Transverse colon (tissue), 4 donors: ENCODE measurements around the gene RPS19BP1. TPM values are rescaled to one million over a fixed set of nuclear protein-coding genes. Genes with fewer than 3 reads are reported as not detected.

Experiments
- DNase-seq: peaks from one replicate; pipeline ENCODE4 v3.0.0-alpha.2; 2019
- H3K27ac ChIP-seq, 4 donors: fragments of 200-600 bp; sonication (generic); 2 replicates each; pipeline ENCODE4 v1.5.1; 2016 to 2018; ENCODE audit warnings: inconsistent platforms in 4 of 4
- H3K27me3 ChIP-seq: fragments of 200-600 bp; sonication (generic); 2 replicates; pipeline ENCODE4 v1.5.1; 2017; ENCODE audit warnings: inconsistent platforms
- H3K36me3 ChIP-seq, 4 donors: fragments of 200-600 bp; sonication (generic); 2 replicates each; pipeline ENCODE4 v1.5.1; 2017 to 2019; ENCODE audit warnings: inconsistent platforms in 4 of 4
- H3K4me1 ChIP-seq, 4 donors: fragments of 200-600 bp; sonication (generic); 2 replicates each; pipeline ENCODE4 v1.5.1; 2017 to 2020; ENCODE audit warnings: inconsistent platforms in 4 of 4
- H3K4me3 ChIP-seq, 4 donors: fragments of 200-600 bp; sonication (generic); 1 replicate in 1 of 4; 2 replicates in 3 of 4; pipeline versions ENCODE4 v1.5.1 to v1.6.1; 2017 to 2019; ENCODE audit warnings: inconsistent platforms in 4 of 4
- H3K9me3 ChIP-seq, 2 donors: fragments of 200-600 bp; sonication (generic); 2 replicates each; pipeline ENCODE4 v1.5.1; 2017 to 2019; ENCODE audit warnings: inconsistent platforms in 2 of 2
- CTCF ChIP-seq, 5 experiments: fragments of 200-600 bp in 3 of 5; fragments of 450-650 bp in 2 of 5; sonication (generic) in 3 of 5; IDR thresholded peaks; 1 replicate in 2 of 5; 2 replicates in 3 of 5; pipeline ENCODE4 v1.5.1; 2016 to 2017; ENCODE audit warnings: antibody characterized with exemption in 5 of 5, inconsistent platforms in 3 of 5, mild to moderate bottlenecking in 2 of 5, moderate library complexity in 1 of 5
- EP300 ChIP-seq: sonication (generic); formaldehyde crosslinking; IDR thresholded peaks from one replicate; pipeline ENCODE4 v1.6.1; 2017; ENCODE audit warnings: antibody characterized with exemption, low read depth
- POLR2A ChIP-seq: fragments of 450-650 bp; IDR thresholded peaks from one replicate; pipeline ENCODE4 v1.6.1; 2016; ENCODE audit warnings: antibody characterized with exemption, mild to moderate bottlenecking, moderate library complexity
- POLR2AphosphoS5 ChIP-seq, 3 donors: sonication (generic); formaldehyde crosslinking; IDR thresholded peaks; one replicate each; pipeline ENCODE4 v1.6.1; 2016; ENCODE audit warnings: antibody characterized with exemption in 3 of 3
- WGBS, 2 donors: methylation state at CpG; one replicate each; pipeline ENCODE4 v1.1.5; 2018; ENCODE audit warnings: low coverage in 1 of 2; 5-methylcytosine and 5-hydroxymethylcytosine counted together
- in situ Hi-C, 4 donors: fragments of 200-750 bp; cut with MboI; loops; one replicate each; pipeline versions ENCODE4 v1.15.0 to v1.15.1; 2017; ENCODE audit warnings: low sequenced_read_pairs in 3 of 4, low pct_ligation_motif_present in 1 of 4, low pct_unique_long_range_greater_than_20kb in 1 of 4
- intact Hi-C: fragments of 100-400 bp; cut with DNase I; formaldehyde crosslinking; loops from one replicate; pipeline ENCODE4 v1.15.1; 2023; ENCODE audit warnings: low total_unique reads
- total RNA-seq, 4 donors: library from RNA; depleted of rRNA; stranded (reverse); fragments of >200 nt; gene quantifications; one replicate each; pipeline ENCODE4 v1.1.0, GENCODE V29; 2016

The RPS19BP1 gene
- total RNA-seq, 4 donors from 2014 or later: 20.5 to 153 (median 97.8) TPM

GRCh38 chr22:39494471-39495120 is 38.0 kb downstream of the RPS19BP1 start:
- H3K27ac ChIP-seq: no peak overlapping the region
- in situ Hi-C loops (loop anchor here in 1 of 4 donors (5.0 kb wide), 1 partner anchor 38 kb away; the partner anchor contains the start of gene RPS19BP1), intact Hi-C loops (no loop called here)
- H3K36me3 ChIP-seq: no peaks in the 10 kb centered on the region
- peaks cover 0 to 14% (median 2%) of the 10 kb centered on the region in 4 donors for H3K4me1 ChIP-seq
- WGBS, 2 donors: 20 to 81% methylated on average over 1 to 10 of the region's 10 CpGs
- no peak overlapping the region for H3K4me3 ChIP-seq
- no peak for TF ChIP-seq POLR2A
- no peak for TF ChIP-seq EP300
- TF ChIP-seq POLR2AphosphoS5 (IDR thresholded peaks at IDR 0.05): no peak
- no peak for TF ChIP-seq CTCF (IDR thresholded peaks at IDR 0.05)
- no peaks in the 10 kb centered on the region for H3K27me3 ChIP-seq
- DNase-seq: no peak
- no peaks in the 10 kb centered on the region for H3K9me3 ChIP-seq

- TF ChIP-seq POLR2A: no peak
- TF ChIP-seq EP300: no peak
- no peak for TF ChIP-seq CTCF (IDR thresholded peaks at IDR 0.05)
- TF ChIP-seq POLR2AphosphoS5 (IDR thresholded peaks at IDR 0.05): no peak
- WGBS, 2 donors: 51% methylated on average over 4 of the region's 4 CpGs; no CpG with 5 or more reads in 1 of the 2 donors
- in situ Hi-C loops (loop anchor here in 1 of 4 donors (5.0 kb wide), 1 partner anchor 39 kb away; the partner anchor contains the start of gene RPS19BP1), intact Hi-C loops (no loop called here)
- no peaks in the 10 kb centered on the region for H3K9me3 ChIP-seq
- peaks cover 0 to 19% (median 3%) of the 10 kb centered on the region in 4 donors for H3K4me1 ChIP-seq
- no peaks in the 10 kb centered on the region for H3K36me3 ChIP-seq
- DNase-seq: no peak
- H3K27ac ChIP-seq: no peak overlapping the region
- H3K27me3 ChIP-seq: no peaks in the 10 kb centered on the region
- no peak overlapping the region for H3K4me3 ChIP-seq
Measured at GRCh38 chr22:39493759-39494158, 38.8 kb downstream of the RPS19BP1 start.

- Histone ChIP-seq H3K27me3 (no peaks in the 10 kb centered on the region), H3K27ac (no peak overlapping the region), H3K36me3 (no peaks in the 10 kb centered on the region), H3K4me1 (peaks cover 0 to 15% (median 3%) of the 10 kb centered on the region in 4 donors), H3K4me3 (no peak overlapping the region), H3K9me3 (no peaks in the 10 kb centered on the region)
- in situ Hi-C loops: loop anchor here in 1 of 4 donors (5.0 kb wide), 1 partner anchor 40 kb away; the partner anchor contains the start of gene RPS19BP1
- 71 to 90% methylated on average over 1 to 3 of the region's 3 CpGs for WGBS, 2 donors
- TF ChIP-seq POLR2A (no peak), EP300 (no peak), POLR2AphosphoS5 (IDR thresholded peaks at IDR 0.05) (no peak), CTCF (IDR thresholded peaks at IDR 0.05) (no peak)
- intact Hi-C loops: no loop called here
- no peak for DNase-seq
Measured at GRCh38 chr22:39492186-39492585, 40.4 kb downstream of the RPS19BP1 start.

GRCh38 chr22:39491696-39492095 is 40.9 kb downstream of the RPS19BP1 start:
- intact Hi-C loops (no loop called here), in situ Hi-C loops (loop anchor here in 1 of 4 donors (5.0 kb wide), 1 partner anchor 41 kb away; the partner anchor contains the start of gene RPS19BP1)
- no peak overlapping the region for H3K4me3 ChIP-seq
- WGBS, 2 donors: 83% methylated on average over 4 of the region's 6 CpGs; no CpG with 5 or more reads in 1 of the 2 donors
- H3K27ac ChIP-seq: no peak overlapping the region
- no peaks in the 10 kb centered on the region for H3K27me3 ChIP-seq
- TF ChIP-seq POLR2AphosphoS5 (IDR thresholded peaks at IDR 0.05) (no peak), CTCF (IDR thresholded peaks at IDR 0.05) (no peak), EP300 (no peak), POLR2A (no peak)
- peaks cover 0 to 14% (median 3%) of the 10 kb centered on the region in 4 donors for H3K4me1 ChIP-seq
- no peak for DNase-seq
- no peaks in the 10 kb centered on the region for H3K36me3 ChIP-seq
- H3K9me3 ChIP-seq: no peaks in the 10 kb centered on the region
